A549 (cell line): ENCODE results near the gene LBHD2.

Source experiments
- CTCF ChIP-seq: fragments of >200 bp; sonication (Bioruptor Twin); formaldehyde crosslinking; IDR thresholded peaks from 3 replicates; pipeline ENCODE4 v1.5.1; 2016
- HMGXB4 ChIP-seq: fragments of 250-450 bp; sonication (Bioruptor Pico); IDR thresholded peaks from 2 replicates; pipeline ENCODE4 v1.5.0; 2021; ENCODE audit warnings: mild to moderate bottlenecking, moderate library complexity, borderline replicate concordance
- POLR2A ChIP-seq: IDR thresholded peaks from 2 replicates; pipeline ENCODE4 v1.6.1; 2012; ENCODE audit warnings: mild to moderate bottlenecking, low read length

DNA sequence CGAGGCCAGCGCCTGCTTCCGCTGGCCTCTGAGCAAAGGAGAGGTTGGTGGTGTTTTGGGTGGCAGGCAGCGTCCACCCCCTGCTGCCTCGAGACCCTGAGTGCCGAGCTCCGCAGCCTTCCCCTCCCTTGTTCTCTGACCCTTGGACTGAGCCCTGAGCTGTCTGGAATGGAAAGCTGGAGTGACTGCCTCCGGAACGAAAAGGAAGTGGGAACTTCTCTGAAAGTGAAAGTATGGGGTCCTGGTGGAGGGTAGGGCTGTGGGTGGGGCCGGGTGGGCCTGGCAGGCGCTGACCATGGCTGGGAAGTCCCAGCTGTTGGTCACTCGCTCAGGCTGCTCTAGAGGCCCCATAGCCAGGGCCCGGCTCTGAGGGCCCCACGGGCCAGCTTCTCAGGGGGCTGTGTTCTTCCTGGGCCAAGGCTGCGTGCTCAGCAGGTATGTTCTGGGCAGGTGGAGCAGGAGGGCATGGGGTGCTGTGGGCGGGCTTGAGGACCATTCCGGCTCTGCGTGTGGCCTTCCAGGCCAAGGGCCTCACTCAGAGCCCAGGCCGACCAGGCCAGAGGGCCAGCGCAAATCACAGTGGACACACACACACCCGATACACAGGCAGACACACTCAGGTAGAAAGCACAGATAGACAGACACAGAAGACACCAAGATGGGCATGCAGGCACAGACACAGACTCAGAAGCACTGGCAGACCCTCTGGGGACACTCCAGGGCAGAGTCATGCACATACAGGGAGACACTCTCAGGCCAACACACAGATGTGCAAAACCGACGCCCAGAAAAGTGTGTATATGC, 10.6 kb downstream of the LBHD2 start, which contains the start of gene EXOC3L4:
- TF ChIP-seq POLR2A (no peak), CTCF (no peak), HMGXB4 (CRISPR knock-in tag) (no peak)
